Neural cell (in vitro differentiated cells): ENCODE data around the gene GCDH. TPM values are rescaled to one million over a fixed set of nuclear protein-coding genes. Genes with fewer than 3 reads are reported as not detected.

ENCODE experiments used
- H2AFZ ChIP-seq: fragments of 200-600, 300-800 bp; sonication (generic), shearing (Covaris generic); 2 replicates; pipeline ENCODE4 v1.6.0; 2014; ENCODE audit warnings: low read depth, mild to moderate bottlenecking, antibody characterized with exemption, low read length, moderate library complexity
- H3F3A ChIP-seq: fragments of 200-600 bp; shearing (Covaris generic); 2 replicates; pipeline ENCODE4 v1.6.1; 2016; ENCODE audit warnings: mild to moderate bottlenecking, moderate library complexity, mixed read lengths, antibody characterized with exemption, low read length; ENCODE audit not compliant: insufficient read depth, poor library complexity, severe bottlenecking
- H3K27ac ChIP-seq: fragments of 200-600, 300-800 bp; sonication (generic), shearing (Covaris generic); 2 replicates; pipeline ENCODE4 v1.5.1; 2014; ENCODE audit warnings: mild to moderate bottlenecking, low read length, moderate library complexity
- H3K27me3 ChIP-seq: fragments of 300-800, 200-600 bp; sonication (generic), shearing (Covaris generic); 2 replicates; pipeline ENCODE4 v1.6.0; 2014; ENCODE audit warnings: mild to moderate bottlenecking, low read depth, low read length, moderate library complexity; ENCODE audit not compliant: insufficient read depth
- H3K36me3 ChIP-seq: fragments of 300-800, 200-600 bp; sonication (generic), shearing (Covaris generic); 2 replicates; pipeline ENCODE4 v1.5.1; 2014; ENCODE audit warnings: mild to moderate bottlenecking, antibody characterized with exemption, low read length, moderate library complexity; ENCODE audit not compliant: insufficient read depth
- H3K4me2 ChIP-seq: fragments of 300-800, 200-600 bp; sonication (generic), shearing (Covaris generic); 2 replicates; pipeline ENCODE4 v1.6.0; 2014; ENCODE audit warnings: mild to moderate bottlenecking, low read length
- H3K4me3 ChIP-seq: fragments of 300-800, 200-600 bp; sonication (generic), shearing (Covaris generic); 2 replicates; pipeline ENCODE4 v1.5.1; 2014; ENCODE audit warnings: mild to moderate bottlenecking, low read length, moderate library complexity
- H3K79me2 ChIP-seq: fragments of 200-600 bp; shearing (Covaris generic); replicated peaks from 2 replicates; pipeline ENCODE4 v1.6.0; 2014; ENCODE audit warnings: mild to moderate bottlenecking, low read length, moderate library complexity; ENCODE audit not compliant: insufficient read depth
- H3K9ac ChIP-seq: fragments of 300-800, 200-600 bp; sonication (generic), shearing (Covaris generic); 2 replicates; pipeline ENCODE4 v1.6.1; 2016; ENCODE audit warnings: mild to moderate bottlenecking, low read length, mixed read lengths
- H3K9me2 ChIP-seq: fragments of 200-600 bp; shearing (Covaris generic); 2 replicates; pipeline ENCODE4 v1.6.1; 2016; ENCODE audit warnings: mild to moderate bottlenecking, low read length, mixed read lengths; ENCODE audit not compliant: insufficient read depth
- H3K9me3 ChIP-seq: fragments of 200-600, 300-800 bp; sonication (generic), shearing (Covaris generic); 2 replicates; pipeline ENCODE4 v1.6.1; 2016; ENCODE audit warnings: mild to moderate bottlenecking, mixed run types, low read length, moderate library complexity, mixed read lengths
- H4K20me1 ChIP-seq: fragments of 200-600 bp; shearing (Covaris generic); 2 replicates; pipeline ENCODE4 v1.6.1; 2016; ENCODE audit warnings: mild to moderate bottlenecking, mixed run types; ENCODE audit not compliant: insufficient read depth
- EP300 ChIP-seq: fragments of 450-650 bp; conservative IDR thresholded peaks from 2 replicates; pipeline ENCODE4 v1.6.1; 2014; ENCODE audit warnings: antibody characterized with exemption, mild to moderate bottlenecking, moderate library complexity; ENCODE audit not compliant: poor library complexity, severe bottlenecking
- EZH2 ChIP-seq: fragments of 200-600, 300-800 bp; shearing (Covaris generic), sonication (generic); IDR thresholded peaks from 2 replicates; pipeline ENCODE4 v1.6.1; 2014; ENCODE audit warnings: antibody characterized with exemption, low read length, borderline replicate concordance, mild to moderate bottlenecking; ENCODE audit not compliant: insufficient read depth, poor library complexity, severe bottlenecking
- MXI1 ChIP-seq: fragments of 450-650 bp; conservative IDR thresholded peaks from 2 replicates; pipeline ENCODE4 v1.6.1; 2014; ENCODE audit warnings: antibody characterized with exemption, mild to moderate bottlenecking; ENCODE audit not compliant: poor library complexity, severe bottlenecking
- POLR2AphosphoS5 ChIP-seq: IDR thresholded peaks from 2 replicates; pipeline ENCODE4 v1.6.1; 2012
- RAD21 ChIP-seq: fragments of 450-650 bp; conservative IDR thresholded peaks from 2 replicates; pipeline ENCODE4 v1.6.1; 2014; ENCODE audit warnings: antibody characterized with exemption, mild to moderate bottlenecking, moderate library complexity
- REST ChIP-seq: IDR thresholded peaks from 2 replicates; pipeline ENCODE4 v1.6.1; 2012; ENCODE audit warnings: borderline replicate concordance
- SMC3 ChIP-seq: fragments of 450-650 bp; conservative IDR thresholded peaks from 2 replicates; pipeline ENCODE4 v1.6.1; 2014; ENCODE audit warnings: antibody characterized with exemption, mild to moderate bottlenecking, moderate library complexity; ENCODE audit not compliant: poor library complexity
- TAF1 ChIP-seq: IDR thresholded peaks from 2 replicates; pipeline ENCODE4 v1.6.1; 2012; ENCODE audit warnings: low read depth
- polyA plus RNA-seq: library from polyadenylated mRNA; depleted of rRNA; stranded (reverse); fragments of >200 nt; gene quantifications from 2 replicates; pipeline ENCODE4 v1.2.3, GENCODE V29; 2014
- TF ChIP-seq, protein P1 (sequence below): fragments of 450-650 bp; IDR thresholded peaks from 2 replicates; pipeline ENCODE4 v1.5.1; 2014; ENCODE audit warnings: antibody characterized with exemption, mild to moderate bottlenecking, moderate library complexity; ENCODE audit not compliant: poor library complexity, severe bottlenecking

Gene GCDH
- polyA plus RNA-seq, 1 donor from 2014 or later: 35.4 TPM

DNA sequence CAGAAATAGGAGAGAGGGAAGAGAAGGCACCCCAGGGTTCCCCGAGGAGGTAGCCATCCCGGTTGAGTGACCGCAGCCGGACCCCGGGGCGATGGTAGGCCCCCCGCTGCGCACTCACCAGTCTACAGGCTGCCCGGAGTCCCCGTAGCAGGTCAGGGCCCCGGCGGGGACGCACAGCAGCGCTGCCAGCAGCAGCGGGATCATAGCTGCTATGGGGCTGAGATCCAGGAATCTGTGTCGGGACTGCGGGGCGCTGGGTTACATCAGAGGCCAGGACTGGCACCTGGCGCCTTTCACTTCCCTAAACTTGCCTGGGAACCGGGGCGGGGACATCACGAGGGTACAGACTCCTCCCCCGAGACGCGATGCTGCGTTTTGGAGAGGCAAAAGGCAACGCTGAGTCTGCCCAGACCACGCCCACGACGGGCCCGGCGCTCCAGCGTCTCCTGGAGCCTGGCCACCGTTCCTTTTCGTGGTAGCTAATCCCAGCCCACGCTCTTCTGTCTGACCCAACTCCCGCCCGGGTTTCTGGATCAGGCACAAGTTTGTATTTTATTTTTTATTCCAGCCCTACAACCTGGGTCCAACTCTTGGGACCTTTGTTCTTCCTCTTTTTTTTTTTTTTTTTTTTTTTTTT is 9.7 kb upstream of the GCDH start, which contains the start of gene DNASE2:
Gene DNASE2, minus strand, starts transcription at position 278 of the 637 bp plus-strand sequence. Its CDS starts 74 bp downstream, at position 204.
- peak within 1 kb of the TSS; percentile 59 for H3K4me3 ChIP-seq
- H3K9me3 ChIP-seq: no peaks in the 10 kb centered on the region
- H3K4me2 ChIP-seq: no peak within 1 kb of the TSS
- no peak within 1 kb of the TSS for H2AFZ ChIP-seq
- peaks cover 42% of the 10 kb centered on the region for H3K27me3 ChIP-seq
- H3K9me2 ChIP-seq: no peaks in the 10 kb centered on the region
- peak within 1 kb of the TSS; percentile 16 for H3K9ac ChIP-seq
- H3K79me2 ChIP-seq: no peaks in the 10 kb centered on the region
- TF ChIP-seq SMC3 (no peak), RAD21 (no peak), EP300 (no peak), REST (no peak), POLR2AphosphoS5 (no peak), MXI1 (no peak), TAF1 (no peak), EZH2 (no peak)
- TF ChIP-seq, protein P1, sequence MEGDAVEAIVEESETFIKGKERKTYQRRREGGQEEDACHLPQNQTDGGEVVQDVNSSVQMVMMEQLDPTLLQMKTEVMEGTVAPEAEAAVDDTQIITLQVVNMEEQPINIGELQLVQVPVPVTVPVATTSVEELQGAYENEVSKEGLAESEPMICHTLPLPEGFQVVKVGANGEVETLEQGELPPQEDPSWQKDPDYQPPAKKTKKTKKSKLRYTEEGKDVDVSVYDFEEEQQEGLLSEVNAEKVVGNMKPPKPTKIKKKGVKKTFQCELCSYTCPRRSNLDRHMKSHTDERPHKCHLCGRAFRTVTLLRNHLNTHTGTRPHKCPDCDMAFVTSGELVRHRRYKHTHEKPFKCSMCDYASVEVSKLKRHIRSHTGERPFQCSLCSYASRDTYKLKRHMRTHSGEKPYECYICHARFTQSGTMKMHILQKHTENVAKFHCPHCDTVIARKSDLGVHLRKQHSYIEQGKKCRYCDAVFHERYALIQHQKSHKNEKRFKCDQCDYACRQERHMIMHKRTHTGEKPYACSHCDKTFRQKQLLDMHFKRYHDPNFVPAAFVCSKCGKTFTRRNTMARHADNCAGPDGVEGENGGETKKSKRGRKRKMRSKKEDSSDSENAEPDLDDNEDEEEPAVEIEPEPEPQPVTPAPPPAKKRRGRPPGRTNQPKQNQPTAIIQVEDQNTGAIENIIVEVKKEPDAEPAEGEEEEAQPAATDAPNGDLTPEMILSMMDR: no peak
- no peaks in the 10 kb centered on the region for H4K20me1 ChIP-seq
- no peaks in the 10 kb centered on the region for H3K36me3 ChIP-seq
- no peaks in the 10 kb centered on the region for H3F3A ChIP-seq
- H3K27ac ChIP-seq: no peak within 1 kb of the TSS

DNA sequence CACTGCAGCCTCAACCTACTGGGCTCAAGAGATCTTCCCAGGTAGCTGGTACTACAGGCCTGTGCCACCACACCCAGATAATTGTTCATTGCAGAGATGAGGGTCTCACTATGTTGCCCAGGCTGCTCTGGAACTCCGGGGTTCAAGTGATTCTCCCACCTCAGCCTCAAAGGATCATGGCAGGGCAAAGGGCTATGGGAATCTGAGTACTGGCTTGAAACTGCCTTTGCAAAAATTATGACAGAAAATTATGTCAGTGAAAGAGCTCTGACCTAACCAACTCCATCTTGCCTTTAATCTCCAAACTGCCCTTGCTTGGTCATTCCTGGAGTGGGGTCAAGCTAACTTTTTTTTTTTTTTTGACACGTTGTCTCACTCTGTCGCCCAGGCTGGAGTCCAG is 8.4 kb upstream of the GCDH start:
- Histone ChIP-seq H4K20me1 (no peaks in the 10 kb centered on the region), H3K4me2 (no peak overlapping the region), H3K4me3 (no peak overlapping the region), H3K27ac (no peak overlapping the region), H3F3A (no peaks in the 10 kb centered on the region), H3K36me3 (no peaks in the 10 kb centered on the region), H3K79me2 (no peaks in the 10 kb centered on the region), H3K9ac (no peak overlapping the region), H2AFZ (no peak overlapping the region), H3K9me2 (no peaks in the 10 kb centered on the region), H3K9me3 (no peaks in the 10 kb centered on the region), H3K27me3 (peaks cover 55% of the 10 kb centered on the region)
- no peak for TF ChIP-seq MXI1
- TF ChIP-seq, protein P1: no peak
- TF ChIP-seq EP300: no peak
- TF ChIP-seq SMC3: no peak
- TF ChIP-seq RAD21: no peak
- no peak for TF ChIP-seq POLR2AphosphoS5
- TF ChIP-seq REST: no peak
- no peak for TF ChIP-seq EZH2
- no peak for TF ChIP-seq TAF1
